GM19455 (cell line): ENCODE measurements around the gene BATF2.
"Not testable (repeated sequence)": the region's sequence is repeated elsewhere in the genome, so short reads cannot be mapped to it uniquely, and the experiment has no call there.

Experiments used
- ATAC-seq: cut with Tn5 transposase; IDR thresholded peaks from one replicate; pipeline ENCODE4 v1.9.1; 2021; ENCODE audit not compliant: unreplicated experiment

The BATF2 gene, protein sequence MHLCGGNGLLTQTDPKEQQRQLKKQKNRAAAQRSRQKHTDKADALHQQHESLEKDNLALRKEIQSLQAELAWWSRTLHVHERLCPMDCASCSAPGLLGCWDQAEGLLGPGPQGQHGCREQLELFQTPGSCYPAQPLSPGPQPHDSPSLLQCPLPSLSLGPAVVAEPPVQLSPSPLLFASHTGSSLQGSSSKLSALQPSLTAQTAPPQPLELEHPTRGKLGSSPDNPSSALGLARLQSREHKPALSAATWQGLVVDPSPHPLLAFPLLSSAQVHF

DNA sequence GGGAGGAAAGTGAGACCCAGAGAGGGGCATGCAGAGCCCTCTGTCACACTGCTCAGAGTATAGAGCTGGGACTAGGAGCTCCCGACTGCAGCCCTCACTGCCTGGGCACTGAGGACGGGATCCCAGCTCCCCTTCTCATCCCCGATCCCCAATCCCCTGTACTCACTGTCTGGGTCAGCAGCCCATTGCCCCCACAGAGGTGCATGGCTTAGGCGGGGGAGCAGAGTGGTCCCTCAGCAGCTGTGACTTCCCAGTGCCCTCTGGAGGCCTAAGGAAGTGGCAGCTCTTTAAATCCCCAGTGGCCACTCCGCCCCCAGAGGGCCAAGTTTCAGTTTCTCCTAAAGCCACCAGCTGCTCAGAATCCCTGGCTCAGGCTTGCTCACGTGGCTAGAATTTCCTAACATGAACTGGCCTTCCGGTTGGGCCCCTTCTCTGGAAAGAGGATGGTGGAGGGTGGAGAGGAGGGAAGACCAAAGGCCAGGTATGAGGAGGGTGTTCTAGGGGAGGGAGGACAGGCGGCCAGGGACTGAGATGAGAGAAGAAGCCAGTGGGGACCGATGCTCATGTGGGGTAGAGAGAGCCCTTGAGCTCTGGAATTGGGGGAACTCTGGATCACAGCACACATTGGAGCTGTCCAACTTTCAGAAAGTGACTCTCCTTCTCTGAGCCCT lies at the start of gene BATF2:
Gene BATF2, minus strand, starts transcription at position 262 of the 671 bp plus-strand sequence. Its CDS starts 57 bp downstream, at position 205.
- ATAC-seq, result no peak

DNA sequence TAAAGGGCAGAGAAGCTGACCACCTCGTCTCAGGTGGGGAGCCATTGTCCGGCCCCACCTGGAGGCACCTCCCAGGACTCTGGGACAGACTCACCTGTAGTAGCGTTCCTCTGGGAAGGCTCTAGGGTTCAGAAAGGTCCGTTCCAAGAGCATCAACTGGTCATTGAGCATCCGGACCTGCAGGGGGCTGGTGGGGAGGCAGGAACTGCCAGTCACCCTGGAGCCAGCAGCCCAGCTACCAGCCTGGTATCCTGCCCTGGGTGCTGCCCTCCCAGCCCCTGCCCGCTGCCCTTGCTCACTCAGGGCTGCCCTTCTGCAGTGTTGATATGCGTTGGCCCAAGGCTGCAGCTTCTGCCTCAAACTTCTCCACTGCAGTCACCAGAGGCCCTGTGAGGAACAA lies 49.0 kb upstream of the BATF2 start:
- no peak for ATAC-seq

DNA sequence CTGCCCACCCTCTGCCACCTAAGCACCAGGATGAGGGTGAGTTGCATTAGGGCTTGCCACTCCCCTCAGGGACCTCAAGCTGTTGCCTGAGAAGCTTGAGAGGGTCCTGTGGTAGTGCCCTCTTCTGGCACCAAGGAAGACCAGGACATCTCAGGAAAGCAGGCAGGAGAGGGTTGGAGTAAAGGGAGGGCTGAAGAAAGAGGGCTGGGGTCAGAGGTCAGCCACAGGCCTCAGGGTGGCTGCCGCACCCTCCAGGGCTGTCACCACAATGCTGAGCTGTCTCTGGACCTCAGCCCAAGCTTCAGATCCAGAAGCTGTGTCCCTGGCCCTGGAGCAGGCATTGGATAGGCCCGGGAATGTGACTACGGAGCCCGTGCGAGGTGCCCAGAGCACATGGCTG lies 48.3 kb upstream of the BATF2 start:
- no peak for ATAC-seq

DNA sequence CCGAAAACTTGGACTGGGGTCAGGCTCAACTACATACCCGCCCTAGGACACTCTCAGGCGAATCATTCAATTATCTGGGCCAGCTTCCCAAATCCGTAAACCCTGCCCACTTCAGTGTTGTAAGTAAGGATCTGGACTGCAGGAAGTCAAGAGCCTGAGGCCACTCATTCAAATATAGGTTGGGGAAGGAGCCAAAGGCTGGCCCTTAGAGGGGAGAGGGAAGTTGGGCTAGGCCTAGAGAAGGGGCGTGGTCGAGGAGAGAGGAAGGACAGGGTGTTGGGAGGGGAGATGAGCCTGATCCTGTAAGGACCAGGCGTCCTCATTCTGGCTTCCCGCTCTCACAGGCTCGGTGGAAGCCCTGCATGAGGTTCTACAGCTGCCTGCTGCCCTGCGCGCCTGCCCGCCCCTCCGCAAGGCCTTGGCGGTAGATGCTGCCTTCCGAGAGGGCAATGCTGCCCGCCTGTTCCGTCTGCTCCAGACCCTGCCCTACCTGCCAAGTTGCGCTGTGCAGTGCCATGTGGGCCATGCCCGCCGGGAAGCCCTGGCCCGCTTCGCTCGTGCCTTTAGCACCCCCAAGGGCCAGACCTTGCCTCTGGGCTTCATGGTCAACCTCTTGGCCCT lies 47.2 kb upstream of the BATF2 start:
- ATAC-seq, result no peak

DNA sequence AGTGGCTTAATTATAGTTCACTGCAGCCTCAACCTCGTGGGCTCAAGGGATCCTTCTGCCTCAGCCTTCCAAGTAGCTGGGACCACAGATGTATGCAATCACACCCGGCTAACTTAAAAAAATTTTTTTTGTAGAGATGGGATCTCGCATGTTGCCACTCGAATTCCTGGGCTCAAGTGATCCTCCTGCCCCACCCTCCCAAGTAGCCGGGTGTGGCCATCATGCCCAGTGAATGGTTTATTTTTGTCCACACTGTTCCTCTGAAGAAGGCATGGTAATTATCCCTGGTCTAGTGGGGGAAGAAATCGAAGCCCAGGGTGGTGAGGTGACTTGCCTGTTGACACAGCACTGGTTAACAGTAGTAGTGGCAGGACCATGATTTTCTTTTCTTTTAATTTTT lies 46.1 kb upstream of the BATF2 start:
- ATAC-seq, result no peak

DNA sequence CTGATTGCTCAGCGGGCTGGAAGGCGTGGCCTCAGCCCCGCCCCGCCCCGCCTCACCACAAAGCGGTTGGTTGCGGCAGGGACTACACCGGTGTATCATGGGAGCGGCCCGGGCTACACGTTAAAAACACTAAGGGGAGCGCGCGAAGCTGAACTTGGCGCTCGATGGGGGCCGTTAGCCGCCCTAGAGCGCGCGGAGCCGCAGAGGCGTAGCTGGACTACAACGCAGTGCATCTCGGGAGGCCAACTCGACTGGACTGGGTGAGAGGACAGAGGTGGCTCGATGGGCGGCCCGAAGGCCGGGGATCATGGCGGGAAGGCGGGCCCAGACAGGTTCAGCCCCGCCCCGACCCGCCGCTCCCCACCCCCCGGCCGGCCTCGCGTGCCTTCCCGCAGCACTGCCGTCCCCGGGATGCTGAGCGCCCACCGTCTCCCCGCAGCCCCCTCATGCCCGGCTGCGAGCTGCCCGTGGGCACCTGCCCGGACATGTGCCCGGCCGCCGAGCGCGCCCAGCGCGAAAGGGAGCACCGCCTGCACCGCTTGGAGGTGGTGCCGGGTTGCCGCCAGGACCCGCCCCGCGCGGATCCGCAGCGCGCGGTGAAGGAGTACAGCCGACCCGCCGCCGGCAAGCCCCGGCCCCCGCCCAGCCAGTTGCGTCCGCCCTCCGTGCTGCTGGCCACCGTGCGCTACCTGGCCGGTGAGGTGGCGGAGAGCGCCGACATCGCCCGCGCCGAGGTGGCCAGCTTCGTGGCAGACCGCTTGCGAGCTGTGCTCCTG lies 44.3 kb upstream of the BATF2 start, which contains the start of gene SAC3D1:
Gene SAC3D1, plus strand, starts transcription at position 364 of the 776 bp plus-strand sequence. Its CDS starts 83 bp downstream, at position 447.
- peak; percentile 86 for ATAC-seq

DNA sequence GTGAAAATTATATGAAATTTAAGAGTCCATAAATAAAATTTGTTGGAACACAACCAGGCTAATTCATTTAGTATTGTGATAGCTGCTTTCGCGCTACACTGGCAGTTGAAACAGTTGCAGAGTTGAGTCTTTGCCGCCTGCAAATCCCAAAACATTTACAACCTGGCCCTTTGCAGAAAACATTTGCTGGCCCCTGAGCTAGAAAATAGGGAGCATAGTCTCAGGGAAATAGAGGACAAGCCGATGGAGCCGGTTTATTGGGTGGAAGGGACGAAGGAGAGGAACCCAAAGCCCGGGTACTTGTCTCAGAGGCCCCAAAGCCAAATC lies 43.7 kb upstream of the BATF2 start:
- no peak for ATAC-seq

DNA sequence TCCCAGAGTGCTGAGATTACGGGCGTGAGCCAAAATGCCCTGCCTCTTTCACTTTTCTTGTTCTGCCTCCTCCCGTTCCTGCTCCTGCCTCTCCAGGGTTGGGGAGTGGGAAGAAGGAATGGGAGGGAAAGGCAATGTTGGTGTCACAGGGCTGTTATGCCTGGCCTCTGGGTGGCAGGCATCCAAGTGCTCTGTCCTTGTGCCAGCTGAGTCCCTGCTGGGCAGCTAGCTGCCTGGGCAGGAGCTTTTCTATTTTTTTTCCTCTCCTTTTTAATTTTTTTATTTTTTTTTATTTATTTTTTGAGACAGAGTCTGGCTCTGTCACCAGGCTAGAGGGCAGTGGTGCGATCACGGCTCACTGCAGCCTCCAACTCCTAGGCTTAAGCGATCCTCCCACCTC lies 40.2 kb upstream of the BATF2 start:
- no peak for ATAC-seq

DNA sequence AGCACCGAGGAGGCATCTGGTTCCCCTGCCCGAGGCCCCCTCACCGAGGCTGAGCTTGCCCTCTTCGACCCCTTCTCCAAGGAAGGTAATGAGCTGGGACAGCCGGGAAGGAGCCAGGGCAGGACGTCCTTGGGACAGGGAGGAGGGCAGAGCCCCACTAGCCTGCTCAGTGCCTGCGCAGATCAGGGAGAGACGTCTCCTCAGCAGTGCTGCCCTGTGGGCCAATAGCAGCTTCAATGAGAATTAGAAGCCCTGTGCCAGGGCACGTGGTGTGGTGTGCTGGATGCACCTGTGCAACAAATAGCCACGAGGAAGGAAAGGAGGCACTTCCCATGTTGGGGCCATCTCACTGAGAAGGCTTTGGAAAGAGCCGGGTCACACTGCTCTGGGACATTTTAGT lies 38.8 kb upstream of the BATF2 start:
- ATAC-seq, result no peak

DNA sequence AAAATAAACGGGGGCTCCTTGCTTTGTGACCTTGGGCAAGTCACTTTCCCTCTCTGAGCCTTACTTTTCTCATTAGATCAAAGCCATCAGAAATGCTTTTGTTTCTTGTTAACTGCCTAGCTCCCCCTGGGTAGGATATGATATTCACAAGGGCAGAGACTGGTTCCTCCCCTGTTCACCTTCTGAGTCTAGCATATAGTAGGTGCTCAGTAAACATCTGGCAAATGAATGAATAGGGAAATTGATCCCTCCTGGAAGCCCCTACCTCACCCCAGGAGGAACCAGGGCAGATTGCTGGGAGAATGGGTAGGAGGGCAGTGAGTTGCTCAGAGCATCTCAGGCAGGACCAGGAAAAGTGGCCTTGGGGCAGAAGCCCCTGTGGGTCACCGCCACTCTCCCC lies 37.7 kb upstream of the BATF2 start:
- ATAC-seq, result no peak

DNA sequence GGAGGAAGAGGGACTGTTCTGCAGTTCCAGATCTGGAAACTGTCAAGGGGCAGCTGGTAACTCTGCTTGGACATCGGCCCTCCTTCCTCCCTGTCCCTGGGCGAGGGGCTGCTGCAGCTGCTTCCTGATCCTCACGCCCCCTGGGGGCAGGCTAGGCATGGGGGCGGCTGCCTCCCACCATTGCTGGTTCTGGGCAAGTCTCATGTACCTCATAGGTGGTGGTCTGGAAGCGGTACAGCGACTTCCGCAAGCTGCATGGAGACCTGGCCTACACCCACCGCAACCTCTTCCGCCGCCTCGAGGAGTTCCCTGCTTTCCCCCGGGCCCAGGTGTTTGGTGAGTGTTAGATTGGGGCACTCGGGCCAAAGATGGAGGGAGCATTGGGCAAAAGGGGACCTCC lies 35.4 kb upstream of the BATF2 start:
- ATAC-seq, result no peak

DNA sequence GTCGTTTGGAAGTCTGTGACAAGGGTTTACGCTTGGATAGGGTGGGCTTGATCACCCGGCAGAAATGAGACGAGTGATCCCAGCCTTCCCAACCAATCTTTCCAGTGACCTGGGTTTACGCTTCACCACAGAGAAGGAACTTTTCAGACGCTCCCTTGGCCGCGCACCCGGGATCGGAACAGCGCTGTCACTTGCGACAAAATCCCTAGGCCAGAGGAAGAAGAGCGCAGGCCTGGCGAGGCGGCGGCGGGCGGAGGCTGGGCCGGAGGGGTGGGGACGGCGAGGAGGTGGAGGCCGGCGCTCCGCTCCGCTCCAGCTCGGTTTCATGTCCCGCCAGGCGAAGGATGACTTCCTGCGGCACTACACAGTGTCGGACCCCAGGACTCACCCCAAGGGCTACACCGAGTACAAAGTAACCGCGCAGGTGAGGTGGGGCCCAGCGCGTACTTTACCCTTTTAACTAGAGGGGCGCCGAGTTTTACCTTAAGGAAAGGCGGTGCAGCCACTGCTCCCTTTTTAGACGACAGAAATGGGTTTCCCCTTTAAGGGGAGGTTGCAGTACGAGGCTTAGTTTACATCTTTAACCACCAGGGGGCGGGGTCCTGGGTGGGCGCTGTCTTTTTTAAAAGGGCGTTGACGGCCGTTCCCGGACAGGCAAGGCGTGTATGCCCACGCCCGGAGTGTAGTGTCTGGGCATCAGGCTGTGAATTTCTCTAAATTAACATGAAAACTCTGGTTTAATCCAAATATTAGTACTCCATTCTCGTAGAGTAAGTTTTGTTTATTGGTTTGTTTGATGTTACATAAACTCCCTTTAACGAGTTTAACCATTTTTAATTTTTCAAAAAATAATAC lies 30.7 kb upstream of the BATF2 start, which contains the start of gene SNX15:
Gene SNX15, plus strand, starts transcription at position 227 of the 855 bp plus-strand sequence. Its CDS starts 99 bp downstream, at position 326.
- peak; percentile 77 for ATAC-seq

DNA sequence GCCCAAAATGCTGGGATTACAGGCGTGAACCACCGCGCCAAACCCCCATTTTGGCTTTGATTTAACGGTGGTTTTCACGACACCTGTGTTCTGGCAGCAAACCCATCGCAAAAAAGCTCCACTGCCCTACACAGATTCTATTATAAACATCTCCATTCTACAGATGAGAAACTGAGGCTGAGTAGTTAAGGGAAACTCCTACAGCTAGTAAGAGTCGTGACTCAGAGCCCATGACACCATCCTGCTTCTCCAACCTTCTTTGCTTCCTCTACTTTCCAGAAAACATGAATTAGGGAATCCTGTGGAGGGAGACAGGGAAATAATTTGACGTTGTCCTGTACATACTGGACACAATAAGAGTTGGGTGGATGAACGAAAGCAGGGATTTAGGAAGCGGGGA lies 30.0 kb upstream of the BATF2 start:
- ATAC-seq, result no peak

DNA sequence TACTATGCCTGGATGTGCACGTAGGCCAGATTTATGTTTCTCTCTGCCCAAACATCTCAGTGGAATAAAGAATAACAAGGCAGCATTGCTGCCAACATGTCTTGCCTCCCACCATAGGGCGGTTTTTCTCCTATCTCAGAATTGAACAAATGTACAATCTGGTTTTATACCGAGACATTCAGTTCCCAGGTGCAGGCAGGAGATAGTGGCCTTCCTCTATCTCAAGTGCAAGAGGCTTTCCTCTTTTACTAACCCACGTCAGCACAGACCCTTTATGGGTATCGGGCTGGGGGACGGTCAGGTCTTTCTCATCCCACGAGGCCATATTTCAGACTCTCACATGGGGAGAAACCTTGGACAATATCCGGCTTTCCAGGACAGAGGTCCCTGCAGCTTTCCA lies 26.7 kb upstream of the BATF2 start:
- not testable (repeated sequence) for ATAC-seq

DNA sequence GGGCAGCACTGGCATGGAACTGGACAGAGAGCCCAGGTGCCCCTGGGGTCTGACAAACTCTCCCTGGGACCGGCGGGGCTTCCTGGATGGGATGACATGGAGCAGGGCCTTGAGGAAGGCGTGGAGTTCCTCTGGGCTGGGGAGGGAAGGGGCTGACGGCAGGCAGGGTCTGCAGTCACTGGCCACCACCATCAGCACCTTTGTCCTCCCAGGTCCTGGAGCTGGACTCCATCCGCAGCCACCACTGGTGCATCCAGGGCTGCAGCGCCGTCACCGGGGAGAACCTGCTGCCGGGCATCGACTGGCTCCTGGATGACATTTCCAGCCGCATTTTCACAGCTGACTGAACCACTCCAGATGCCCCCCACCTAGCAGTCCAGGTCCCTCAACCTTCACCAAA lies 24.7 kb upstream of the BATF2 start:
- no peak for ATAC-seq

DNA sequence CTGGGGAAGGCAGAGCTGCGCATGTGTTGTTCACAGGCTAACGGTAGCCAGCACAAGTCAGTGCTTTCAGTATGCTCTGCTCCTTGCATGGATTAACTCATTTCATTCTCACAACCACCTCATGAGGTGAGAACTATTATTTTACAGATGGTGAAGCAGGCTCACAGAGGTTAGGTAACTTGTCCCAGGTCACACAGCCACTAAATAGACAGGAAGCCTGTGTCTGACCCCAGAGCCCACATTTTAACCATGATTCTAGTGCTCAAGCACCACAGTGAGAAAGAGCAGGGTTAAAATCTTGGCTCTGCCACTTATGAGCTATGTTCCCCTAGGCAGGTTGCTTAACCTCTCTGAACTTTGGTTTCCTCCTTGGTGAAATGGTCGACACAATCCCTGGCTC lies 24.2 kb upstream of the BATF2 start:
- ATAC-seq, result no peak

DNA sequence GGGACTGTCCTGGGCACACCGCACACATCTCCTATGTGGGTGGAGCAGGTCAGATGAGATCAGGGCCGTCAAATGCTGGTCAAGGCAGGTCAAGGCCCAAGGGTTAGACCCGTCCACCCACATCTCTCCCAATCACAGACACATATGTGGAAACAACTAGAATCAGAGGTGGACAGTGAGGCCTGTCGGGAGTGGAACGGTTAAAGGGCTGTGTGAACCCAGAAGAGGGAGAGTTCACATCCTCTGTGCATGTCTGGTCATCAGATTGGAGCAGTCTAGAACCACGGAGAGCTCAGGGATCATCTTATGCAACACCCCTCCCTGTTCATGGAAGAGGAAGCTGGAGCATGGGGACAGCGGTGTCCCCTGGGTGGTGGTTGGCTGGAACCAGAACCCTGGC lies 23.1 kb upstream of the BATF2 start:
- no peak for ATAC-seq

DNA sequence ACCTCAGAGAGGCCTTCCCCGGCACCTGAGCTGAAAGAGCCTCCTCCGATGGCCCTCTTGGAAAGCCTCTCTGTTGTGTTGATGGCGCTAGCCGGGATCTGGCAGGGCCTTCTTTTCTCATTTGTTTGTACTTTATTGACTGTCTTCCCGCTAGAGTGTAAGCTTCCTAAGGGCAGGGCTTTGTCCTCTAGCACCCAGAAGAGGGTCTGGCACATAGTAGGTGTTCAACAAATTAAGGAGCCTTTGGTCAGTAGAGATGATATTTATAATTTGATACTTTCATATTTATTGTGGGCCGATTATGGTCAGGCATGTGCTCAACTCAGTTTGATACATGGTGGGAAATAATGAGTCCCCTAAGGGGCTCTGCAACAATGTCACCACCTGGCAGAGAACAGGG lies 21.2 kb upstream of the BATF2 start:
- no peak for ATAC-seq

DNA sequence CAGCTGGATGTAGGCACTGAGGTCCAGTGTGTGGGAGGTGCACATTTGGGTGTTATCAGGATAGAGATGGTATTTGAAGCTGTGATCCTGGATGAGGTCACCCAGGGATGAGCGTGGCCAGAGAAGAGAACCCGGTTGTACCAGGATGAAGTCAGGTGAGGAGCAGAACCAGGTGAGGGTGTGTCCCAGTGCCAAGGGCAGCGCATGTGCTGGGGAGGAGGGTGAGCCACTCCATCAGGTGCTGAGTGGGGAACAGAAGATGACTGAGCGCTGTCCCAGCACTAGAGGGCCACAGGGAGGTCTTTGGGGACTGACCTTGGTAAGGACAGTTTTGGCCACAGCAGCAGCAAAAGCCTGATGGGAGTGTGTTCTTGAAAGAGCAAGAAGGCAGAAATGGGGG lies 19.9 kb upstream of the BATF2 start:
- ATAC-seq, result no peak

DNA sequence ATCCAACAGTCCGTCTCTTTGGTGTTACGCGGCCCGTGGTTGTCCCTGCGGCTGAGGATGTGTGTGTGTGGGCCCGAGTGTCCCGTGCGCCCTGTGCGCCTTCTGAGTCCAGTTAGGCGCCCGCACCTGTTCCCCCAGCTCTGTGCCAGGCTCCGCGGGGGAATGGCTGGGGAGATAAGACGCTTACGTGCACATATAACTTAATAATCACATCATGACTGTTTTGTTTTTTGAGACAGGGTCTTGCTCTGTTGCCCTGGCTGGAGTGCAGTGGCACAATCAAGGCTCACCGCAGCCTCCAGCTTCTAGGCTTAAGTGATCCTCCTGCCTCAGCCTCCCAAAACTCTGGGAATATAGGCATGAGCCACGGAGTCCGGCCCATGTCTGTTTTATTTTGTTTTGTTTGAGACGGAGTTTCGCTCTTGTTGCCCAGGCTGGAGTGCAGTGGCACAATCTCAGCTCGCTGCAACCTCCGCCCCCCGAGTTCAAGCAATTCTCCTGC lies 18.0 kb upstream of the BATF2 start:
- ATAC-seq, result no peak
